Liver (tissue), 3 donors: Measurements from ENCODE around the gene TFDP1.

Experiments
- ATF3 ChIP-seq: IDR thresholded peaks from 2 replicates; pipeline ENCODE4 v1.6.1; 2016; ENCODE audit warnings: antibody characterized with exemption
- CTCF ChIP-seq: fragments of 150-350 bp; IDR thresholded peaks from 2 replicates; pipeline ENCODE4 v1.5.1; 2017; ENCODE audit warnings: improper control_type of control experiment, low read depth, low read length; ENCODE audit not compliant: missing input control
- EGR1 ChIP-seq, 2 donors: IDR thresholded peaks; 2 replicates each; pipeline ENCODE4 v1.6.1; 2016 to 2018; ENCODE audit warnings: antibody characterized with exemption in 2 of 2, low read depth in 2 of 2
- FOXA1 ChIP-seq: IDR thresholded peaks from 2 replicates; pipeline ENCODE4 v1.6.1; 2016; ENCODE audit warnings: antibody characterized with exemption
- GABPA ChIP-seq, 2 donors: IDR thresholded peaks in 1 of 2; conservative IDR thresholded peaks in 1 of 2; 2 replicates each; pipeline ENCODE4 v1.6.1; 2016; ENCODE audit warnings: antibody characterized with exemption in 2 of 2, mild to moderate bottlenecking in 1 of 2, moderate library complexity in 1 of 2
- HNF4A ChIP-seq, 2 donors: conservative IDR thresholded peaks; 2 replicates each; pipeline ENCODE4 v1.6.1; 2016; ENCODE audit warnings: antibody characterized with exemption in 2 of 2, mild to moderate bottlenecking in 2 of 2
- JUND ChIP-seq, 2 donors: IDR thresholded peaks; 2 replicates each; pipeline ENCODE4 v1.6.1; 2016; ENCODE audit warnings: antibody characterized with exemption in 2 of 2
- RAD21 ChIP-seq, 2 donors: IDR thresholded peaks; 2 replicates each; pipeline ENCODE4 v1.6.1; 2016; ENCODE audit warnings: antibody characterized with exemption in 2 of 2, mild to moderate bottlenecking in 2 of 2
- SP1 ChIP-seq: IDR thresholded peaks from 2 replicates; pipeline ENCODE4 v1.6.1; 2018; ENCODE audit warnings: antibody characterized with exemption, mild to moderate bottlenecking
- TAF1 ChIP-seq: conservative IDR thresholded peaks from 2 replicates; pipeline ENCODE4 v1.6.1; 2016; ENCODE audit warnings: antibody characterized with exemption, mild to moderate bottlenecking
- YY1 ChIP-seq: IDR thresholded peaks from 2 replicates; pipeline ENCODE4 v1.6.1; 2016; ENCODE audit warnings: antibody characterized with exemption, mild to moderate bottlenecking
- TF ChIP-seq, protein P1 (sequence below): IDR thresholded peaks from 2 replicates; pipeline ENCODE4 v1.6.1; 2016; ENCODE audit warnings: antibody characterized with exemption, mild to moderate bottlenecking
- TF ChIP-seq, protein P2 (sequence below): IDR thresholded peaks from 2 replicates; pipeline ENCODE4 v1.6.1; 2016; ENCODE audit warnings: antibody characterized with exemption
- donor health status: healthy.
- donor health status: healthy.

- no peak for TF ChIP-seq ATF3
- no peak for TF ChIP-seq CTCF
- TF ChIP-seq YY1 = no peak
- TF ChIP-seq, protein P1, sequence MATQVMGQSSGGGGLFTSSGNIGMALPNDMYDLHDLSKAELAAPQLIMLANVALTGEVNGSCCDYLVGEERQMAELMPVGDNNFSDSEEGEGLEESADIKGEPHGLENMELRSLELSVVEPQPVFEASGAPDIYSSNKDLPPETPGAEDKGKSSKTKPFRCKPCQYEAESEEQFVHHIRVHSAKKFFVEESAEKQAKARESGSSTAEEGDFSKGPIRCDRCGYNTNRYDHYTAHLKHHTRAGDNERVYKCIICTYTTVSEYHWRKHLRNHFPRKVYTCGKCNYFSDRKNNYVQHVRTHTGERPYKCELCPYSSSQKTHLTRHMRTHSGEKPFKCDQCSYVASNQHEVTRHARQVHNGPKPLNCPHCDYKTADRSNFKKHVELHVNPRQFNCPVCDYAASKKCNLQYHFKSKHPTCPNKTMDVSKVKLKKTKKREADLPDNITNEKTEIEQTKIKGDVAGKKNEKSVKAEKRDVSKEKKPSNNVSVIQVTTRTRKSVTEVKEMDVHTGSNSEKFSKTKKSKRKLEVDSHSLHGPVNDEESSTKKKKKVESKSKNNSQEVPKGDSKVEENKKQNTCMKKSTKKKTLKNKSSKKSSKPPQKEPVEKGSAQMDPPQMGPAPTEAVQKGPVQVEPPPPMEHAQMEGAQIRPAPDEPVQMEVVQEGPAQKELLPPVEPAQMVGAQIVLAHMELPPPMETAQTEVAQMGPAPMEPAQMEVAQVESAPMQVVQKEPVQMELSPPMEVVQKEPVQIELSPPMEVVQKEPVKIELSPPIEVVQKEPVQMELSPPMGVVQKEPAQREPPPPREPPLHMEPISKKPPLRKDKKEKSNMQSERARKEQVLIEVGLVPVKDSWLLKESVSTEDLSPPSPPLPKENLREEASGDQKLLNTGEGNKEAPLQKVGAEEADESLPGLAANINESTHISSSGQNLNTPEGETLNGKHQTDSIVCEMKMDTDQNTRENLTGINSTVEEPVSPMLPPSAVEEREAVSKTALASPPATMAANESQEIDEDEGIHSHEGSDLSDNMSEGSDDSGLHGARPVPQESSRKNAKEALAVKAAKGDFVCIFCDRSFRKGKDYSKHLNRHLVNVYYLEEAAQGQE = no peak
- TF ChIP-seq TAF1 = no peak
- TF ChIP-seq GABPA (IDR thresholded peaks at IDR 0.05 in 1 of 2, conservative IDR thresholded peaks at IDR 0.05 in 1 of 2) = no peak
- TF ChIP-seq SP1 = no peak
- no peak for TF ChIP-seq RAD21 (IDR thresholded peaks at IDR 0.05)
- TF ChIP-seq, protein P2, sequence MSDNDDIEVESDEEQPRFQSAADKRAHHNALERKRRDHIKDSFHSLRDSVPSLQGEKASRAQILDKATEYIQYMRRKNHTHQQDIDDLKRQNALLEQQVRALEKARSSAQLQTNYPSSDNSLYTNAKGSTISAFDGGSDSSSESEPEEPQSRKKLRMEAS = no peak
- TF ChIP-seq JUND (IDR thresholded peaks at IDR 0.05) = no peak
- no peak for TF ChIP-seq HNF4A (conservative IDR thresholded peaks at IDR 0.05)
- no peak for TF ChIP-seq EGR1 (IDR thresholded peaks at IDR 0.05; ENCODE audit: low read depth in 2 of 2)
- TF ChIP-seq FOXA1 = no peak
Measured at GRCh38 chr13:113539176-113539575, 45.4 kb upstream of the TFDP1 start.
